ENCODE results near the gene PLD2.
"Not testable (repeated sequence)": the region's sequence is repeated elsewhere in the genome, so short reads cannot be mapped to it uniquely, and the experiment has no call there.

PLD2 gene

DNA sequence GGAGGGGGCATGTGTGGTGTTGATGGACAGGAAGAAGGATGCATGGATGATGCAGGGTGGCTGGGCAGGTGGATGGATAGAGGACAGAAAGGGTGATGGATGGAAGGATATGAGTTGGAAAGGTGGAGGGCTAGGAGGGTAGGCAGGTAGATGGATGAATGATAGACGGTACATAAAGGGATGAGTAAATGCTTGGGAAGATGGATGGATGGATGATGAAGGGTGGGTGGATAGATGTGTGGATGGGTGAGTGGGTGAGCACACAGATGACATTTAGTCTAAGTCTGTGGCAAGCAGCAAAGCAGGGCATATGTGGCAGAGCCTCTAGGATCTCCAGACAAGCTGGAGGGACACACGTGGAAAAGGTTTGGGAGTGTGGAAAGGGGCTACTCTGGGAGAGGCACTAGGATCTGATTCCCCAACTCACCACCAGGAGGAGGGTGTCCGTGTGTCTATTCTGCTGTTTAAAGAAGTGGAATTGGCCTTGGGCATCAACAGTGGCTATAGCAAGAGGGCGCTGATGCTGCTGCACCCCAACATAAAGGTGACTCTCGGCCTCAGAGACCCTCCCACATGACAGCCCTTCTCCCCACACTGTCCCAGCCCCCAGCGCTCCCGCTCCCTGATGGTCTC lies 8.2 kb downstream of the PLD2 start:
- H3K4me3 ChIP-seq (replicated peaks; ENCODE audit: low read depth, low read length): no peak overlapping the region
- peak; percentile 7 for TF ChIP-seq CTCF (IDR thresholded peaks at IDR 0.05; ENCODE audit: low read depth, low read length, missing control alignments)
- DNase-seq (ENCODE audit: extremely low read depth, low read depth): no peak

GRCh38 chr17:4816826-4817225 lies 9.9 kb downstream of the PLD2 start:
- no peak for TF ChIP-seq CTCF (IDR thresholded peaks at IDR 0.05; ENCODE audit: low read depth, low read length, missing control alignments)
- H3K4me3 ChIP-seq (replicated peaks; ENCODE audit: low read depth, low read length): no peak overlapping the region
- DNase-seq (ENCODE audit: extremely low read depth, low read depth): no peak

DNA sequence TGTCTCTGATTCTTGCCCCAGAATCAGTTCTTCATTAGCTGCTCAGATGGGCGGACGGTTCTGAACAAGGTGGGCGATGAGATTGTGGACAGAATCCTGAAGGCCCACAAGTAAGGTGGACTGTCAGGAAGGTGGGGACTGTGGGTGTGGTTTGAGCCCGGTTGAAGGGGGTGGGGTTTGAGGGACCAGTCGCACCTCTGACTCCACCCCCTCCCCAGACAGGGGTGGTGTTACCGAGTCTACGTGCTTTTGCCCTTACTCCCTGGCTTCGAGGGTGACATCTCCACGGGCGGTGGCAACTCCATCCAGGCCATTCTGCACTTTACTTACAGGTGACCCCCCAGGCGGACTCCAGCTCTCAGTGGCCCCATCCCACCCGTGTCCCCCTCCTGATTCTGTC lies 11.3 kb downstream of the PLD2 start:
- DNase-seq (ENCODE audit: extremely low read depth, low read depth): no peak
- no peak overlapping the region for H3K4me3 ChIP-seq (replicated peaks; ENCODE audit: low read depth, low read length)
- TF ChIP-seq CTCF (IDR thresholded peaks at IDR 0.05; ENCODE audit: low read depth, low read length, missing control alignments): no peak

- no peak overlapping the region for H3K4me3 ChIP-seq (replicated peaks; ENCODE audit: low read depth, low read length)
- TF ChIP-seq CTCF (IDR thresholded peaks at IDR 0.05; ENCODE audit: low read depth, low read length, missing control alignments): no peak
- no peak for DNase-seq (ENCODE audit: extremely low read depth, low read depth)
These were observed 15.9 kb downstream of the PLD2 start for GRCh38 chr17:4822835-4823234.

- no peak for DNase-seq (ENCODE audit: extremely low read depth, low read depth)
- H3K4me3 ChIP-seq (replicated peaks; ENCODE audit: low read depth, low read length): no peak overlapping the region
- no peak for TF ChIP-seq CTCF (IDR thresholded peaks at IDR 0.05; ENCODE audit: low read depth, low read length, missing control alignments)
These were observed 16.6 kb downstream of the PLD2 start for GRCh38 chr17:4823373-4824089.

- no peak for TF ChIP-seq CTCF (IDR thresholded peaks at IDR 0.05; ENCODE audit: low read depth, low read length, missing control alignments)
- no peak overlapping the region for H3K4me3 ChIP-seq (replicated peaks; ENCODE audit: low read depth, low read length)
- DNase-seq (ENCODE audit: extremely low read depth, low read depth): no peak
These were observed 20.4 kb downstream of the PLD2 start for GRCh38 chr17:4827399-4827798.

GRCh38 chr17:4832829-4833177 lies 25.9 kb downstream of the PLD2 start:
- not testable (repeated sequence) for DNase-seq (ENCODE audit: extremely low read depth, low read depth)
- H3K4me3 ChIP-seq (replicated peaks; ENCODE audit: low read depth, low read length): peak overlapping the region; percentile 85
